ENCODE data around the gene SGCD.
"Not testable (repeated sequence)": the region's sequence is repeated elsewhere in the genome, so short reads cannot be mapped to it uniquely, and the experiment has no call there.

SGCD gene

GRCh38 chr5:156664832-156665231 lies 337.9 kb downstream of the SGCD start:
- DNase-seq: not testable (repeated sequence)

- not testable (repeated sequence) for DNase-seq
These were observed 339.7 kb downstream of the SGCD start for GRCh38 chr5:156666686-156667085.

- no peak for DNase-seq
These were observed 340.7 kb downstream of the SGCD start for GRCh38 chr5:156667616-156668015.

GRCh38 chr5:156669416-156669815 lies 342.5 kb downstream of the SGCD start:
- DNase-seq: no peak

- no peak for DNase-seq
These were observed 343.7 kb downstream of the SGCD start for GRCh38 chr5:156670615-156671014.

GRCh38 chr5:156675395-156675794 lies 348.4 kb downstream of the SGCD start:
- DNase-seq: no peak

- DNase-seq: no peak
These were observed 351.0 kb downstream of the SGCD start for GRCh38 chr5:156677963-156678362.

GRCh38 chr5:156678484-156678883 lies 351.5 kb downstream of the SGCD start:
- no peak for DNase-seq

GRCh38 chr5:156680831-156681230 lies 353.9 kb downstream of the SGCD start:
- no peak for DNase-seq

GRCh38 chr5:156681265-156681664 lies 354.3 kb downstream of the SGCD start:
- DNase-seq: no peak

- DNase-seq: no peak
These were observed 356.0 kb downstream of the SGCD start for GRCh38 chr5:156682971-156683370.

GRCh38 chr5:156683509-156683908 lies 356.5 kb downstream of the SGCD start:
- no peak for DNase-seq

GRCh38 chr5:156684216-156684615 lies 357.3 kb downstream of the SGCD start:
- no peak for DNase-seq

GRCh38 chr5:156685481-156685880 lies 358.5 kb downstream of the SGCD start:
- no peak for DNase-seq

- no peak for DNase-seq
These were observed 359.4 kb downstream of the SGCD start for GRCh38 chr5:156686380-156686779.

- DNase-seq: no peak
These were observed 359.8 kb downstream of the SGCD start for GRCh38 chr5:156686796-156687195.

GRCh38 chr5:156687514-156687913 lies 360.6 kb downstream of the SGCD start:
- no peak for DNase-seq

GRCh38 chr5:156691572-156691971 lies 364.6 kb downstream of the SGCD start:
- DNase-seq: no peak

- no peak for DNase-seq
These were observed 366.1 kb downstream of the SGCD start for GRCh38 chr5:156693113-156693512.

GRCh38 chr5:156694598-156694997 lies 367.6 kb downstream of the SGCD start:
- no peak for DNase-seq

GRCh38 chr5:156695774-156696173 lies 368.8 kb downstream of the SGCD start:
- DNase-seq: no peak

- DNase-seq: no peak
These were observed 371.4 kb downstream of the SGCD start for GRCh38 chr5:156698323-156698722.

- no peak for DNase-seq
These were observed 372.2 kb downstream of the SGCD start for GRCh38 chr5:156699147-156699546.

- no peak for DNase-seq
These were observed 377.2 kb downstream of the SGCD start for GRCh38 chr5:156704139-156704538.

- no peak for DNase-seq
These were observed 379.7 kb downstream of the SGCD start for GRCh38 chr5:156706631-156707030.

- no peak for DNase-seq
These were observed 380.8 kb downstream of the SGCD start for GRCh38 chr5:156707750-156708149.

Measured in activated CD4-positive, alpha-beta T cell treated with anti-CD3 and anti-CD28 coated beads, Interleukin-10, Interleukin-2, amounts not matched to agents 100 ng/mL and 50 ng/mL, durations not matched to agents 16 hours and 8 hours (primary cell).